GM18858 (cell line): ENCODE data around the gene SP1.
"Not testable (repeated sequence)": the region's sequence is repeated elsewhere in the genome, so short reads cannot be mapped to it uniquely, and the experiment has no call there.

Source experiments
- ATAC-seq: cut with Tn5 transposase; IDR thresholded peaks from one replicate; pipeline ENCODE4 v1.9.1; 2021; ENCODE audit not compliant: unreplicated experiment

Gene SP1

GRCh38 chr12:53358836-53359419 lies 21.0 kb upstream of the SP1 start:
- ATAC-seq = no peak

DNA sequence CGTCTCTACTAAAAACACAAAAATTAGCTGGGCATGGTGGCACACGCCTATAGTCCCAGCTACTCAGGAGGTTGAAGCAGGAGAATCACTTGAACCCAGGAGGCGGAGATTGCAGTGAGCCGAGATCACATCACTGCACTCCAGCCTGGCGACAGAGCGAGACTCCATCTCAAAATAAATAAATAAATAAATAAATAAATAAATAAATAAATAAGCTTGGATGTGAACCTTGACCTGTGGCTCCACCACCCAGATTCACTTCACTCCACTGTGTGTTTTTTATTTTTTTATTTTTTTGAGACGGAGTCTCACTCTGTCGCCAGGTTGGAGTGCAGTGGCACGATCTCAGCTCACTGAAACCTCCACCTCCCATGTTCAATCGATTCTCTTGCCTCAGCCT lies 18.3 kb upstream of the SP1 start:
- not testable (repeated sequence) for ATAC-seq

DNA sequence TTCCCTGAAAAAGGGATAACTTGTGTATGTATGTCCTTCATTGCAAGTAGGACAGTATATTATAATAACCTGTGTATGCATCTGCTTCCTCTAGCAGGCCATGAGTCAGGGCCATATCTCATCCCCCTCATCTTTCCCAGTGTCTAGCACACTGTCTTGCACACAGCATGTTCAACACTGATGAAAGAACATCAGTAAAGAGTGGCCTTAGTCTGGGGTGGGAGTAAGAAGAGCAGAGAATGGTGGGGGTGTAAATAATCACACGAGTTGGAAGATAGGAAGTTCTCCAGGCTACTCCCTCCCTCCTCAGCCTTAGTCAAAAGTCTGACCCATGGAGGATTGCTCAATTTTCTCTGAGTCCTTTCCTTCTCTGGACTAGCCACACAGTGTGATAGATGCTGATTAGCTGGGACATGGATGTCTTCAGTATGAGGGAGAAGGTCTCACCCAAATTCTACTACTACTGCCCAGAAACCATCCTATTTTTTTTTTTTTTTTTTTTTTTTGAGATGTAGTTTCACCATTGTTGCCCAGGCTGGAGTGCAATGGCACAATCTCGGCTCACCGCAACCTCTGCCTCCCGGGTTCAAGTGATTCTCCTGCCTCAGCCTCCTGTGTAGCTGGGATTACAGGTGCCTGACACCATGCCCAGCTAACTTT lies 14.6 kb upstream of the SP1 start:
- no peak for ATAC-seq

GRCh38 chr12:53373554-53374133 lies 6.3 kb upstream of the SP1 start:
- ATAC-seq = not testable (repeated sequence)

DNA sequence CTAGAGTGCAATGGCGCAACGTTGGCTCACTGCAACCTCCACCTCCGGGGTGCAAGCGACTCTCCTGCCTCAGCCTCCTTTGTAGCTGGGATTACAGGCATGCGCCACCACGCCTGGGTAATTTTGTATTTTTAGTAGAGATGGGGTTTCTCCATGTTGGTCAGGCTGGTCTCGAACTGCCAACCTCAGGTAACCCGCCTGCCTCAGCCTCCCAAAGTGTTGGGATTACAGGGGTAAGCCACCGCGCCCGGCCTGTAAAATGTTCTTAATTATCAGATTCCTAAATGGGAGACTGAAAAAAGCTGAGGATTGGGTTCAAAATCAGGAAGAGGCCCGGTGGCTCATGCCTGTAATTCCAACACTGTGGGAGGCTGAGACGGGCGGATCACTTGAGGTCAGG lies 5.7 kb upstream of the SP1 start:
- ATAC-seq = not testable (repeated sequence)

- no peak for ATAC-seq
Measured at GRCh38 chr12:53376747-53377146, 3.2 kb upstream of the SP1 start.

GRCh38 chr12:53378222-53378621 lies 1.8 kb upstream of the SP1 start:
- no peak for ATAC-seq

GRCh38 chr12:53378724-53379388 lies 1.1 kb upstream of the SP1 start:
- no peak for ATAC-seq

GRCh38 chr12:53379389-53380103 lies 430 bp upstream of the SP1 start:
- peak; percentile 61 for ATAC-seq

GRCh38 chr12:53380794-53381730 lies 1.1 kb downstream of the SP1 start:
- no peak for ATAC-seq

DNA sequence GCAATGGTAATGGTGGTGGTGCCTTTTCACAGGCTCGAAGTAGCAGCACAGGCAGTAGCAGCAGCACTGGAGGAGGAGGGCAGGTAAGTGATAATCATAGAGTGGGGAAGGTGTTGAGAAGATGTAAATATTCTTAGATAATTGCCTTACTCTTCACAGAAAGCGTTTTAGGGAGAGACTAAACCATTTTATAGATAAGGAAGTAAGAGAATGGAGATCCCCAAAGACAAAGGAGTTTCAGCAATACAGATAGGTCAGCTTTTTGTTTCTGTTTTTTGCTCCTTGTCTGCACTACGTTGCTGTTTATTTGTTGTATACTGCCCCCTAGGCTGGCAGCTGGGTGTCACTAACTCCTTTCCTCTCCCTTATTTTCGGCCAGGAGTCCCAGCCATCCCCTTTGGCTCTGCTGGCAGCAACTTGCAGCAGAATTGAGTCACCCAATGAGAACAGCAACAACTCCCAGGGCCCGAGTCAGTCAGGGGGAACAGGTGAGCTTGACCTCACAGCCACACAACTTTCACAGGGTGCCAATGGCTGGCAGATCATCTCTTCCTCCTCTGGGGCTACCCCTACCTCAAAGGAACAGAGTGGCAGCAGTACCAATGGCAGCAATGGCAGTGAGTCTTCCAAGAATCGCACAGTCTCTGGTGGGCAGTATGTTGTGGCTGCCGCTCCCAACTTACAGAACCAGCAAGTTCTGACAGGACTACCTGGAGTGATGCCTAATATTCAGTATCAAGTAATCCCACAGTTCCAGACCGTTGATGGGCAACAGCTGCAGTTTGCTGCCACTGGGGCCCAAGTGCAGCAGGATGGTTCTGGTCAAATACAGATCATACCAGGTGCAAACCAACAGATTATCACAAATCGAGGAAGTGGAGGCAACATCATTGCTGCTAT lies 2.0 kb downstream of the SP1 start:
- no peak for ATAC-seq

DNA sequence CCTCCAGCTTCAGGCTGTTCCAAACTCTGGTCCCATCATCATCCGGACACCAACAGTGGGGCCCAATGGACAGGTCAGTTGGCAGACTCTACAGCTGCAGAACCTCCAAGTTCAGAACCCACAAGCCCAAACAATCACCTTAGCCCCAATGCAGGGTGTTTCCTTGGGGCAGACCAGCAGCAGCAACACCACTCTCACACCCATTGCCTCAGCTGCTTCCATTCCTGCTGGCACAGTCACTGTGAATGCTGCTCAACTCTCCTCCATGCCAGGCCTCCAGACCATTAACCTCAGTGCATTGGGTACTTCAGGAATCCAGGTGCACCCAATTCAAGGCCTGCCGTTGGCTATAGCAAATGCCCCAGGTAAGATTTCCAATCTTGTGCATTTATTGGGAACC lies 3.3 kb downstream of the SP1 start:
- ATAC-seq = no peak

DNA sequence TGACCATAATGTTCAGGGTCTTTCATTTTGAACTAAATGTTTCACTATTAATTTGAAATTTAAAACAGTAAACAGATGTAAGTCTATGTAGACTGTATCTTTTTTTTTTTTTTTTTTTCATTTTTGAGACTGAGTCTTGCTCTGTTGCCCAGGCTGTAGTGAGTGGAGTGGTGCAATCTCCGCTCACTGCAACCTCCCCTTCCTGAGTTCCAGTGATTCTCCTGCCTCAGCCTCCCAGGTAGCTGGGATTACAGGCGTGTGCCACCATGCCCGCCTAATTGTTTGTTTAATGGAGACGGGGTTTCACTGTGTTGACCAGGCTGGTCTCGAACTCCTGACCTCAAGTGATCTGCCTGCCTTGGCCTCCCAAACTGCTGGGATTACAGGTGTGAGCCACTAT lies 6.4 kb downstream of the SP1 start:
- ATAC-seq = not testable (repeated sequence)

DNA sequence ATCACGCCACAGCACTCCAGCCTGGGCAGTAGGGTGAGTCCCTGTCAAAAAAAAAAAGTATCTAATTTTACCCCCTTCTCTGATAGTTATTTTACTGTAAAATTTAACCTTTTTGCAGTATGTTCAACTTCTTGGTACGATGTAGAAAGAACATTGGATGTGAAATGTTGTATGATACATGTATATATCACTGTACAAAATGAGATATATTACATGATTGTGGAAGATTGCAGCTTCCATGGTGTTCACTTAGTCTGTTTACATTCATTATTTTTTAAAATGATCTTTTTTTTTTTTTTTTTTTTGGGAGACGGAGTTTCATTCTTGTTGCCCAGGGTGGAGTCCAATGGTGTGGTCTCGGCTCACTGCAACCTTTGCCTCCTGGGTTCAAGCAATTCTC lies 9.0 kb downstream of the SP1 start:
- ATAC-seq = no peak

GRCh38 chr12:53389702-53390101 lies 9.7 kb downstream of the SP1 start:
- ATAC-seq = no peak

- ATAC-seq = no peak
Measured at GRCh38 chr12:53391724-53392123, 11.7 kb downstream of the SP1 start.

GRCh38 chr12:53399896-53400295 lies 19.9 kb downstream of the SP1 start:
- no peak for ATAC-seq

DNA sequence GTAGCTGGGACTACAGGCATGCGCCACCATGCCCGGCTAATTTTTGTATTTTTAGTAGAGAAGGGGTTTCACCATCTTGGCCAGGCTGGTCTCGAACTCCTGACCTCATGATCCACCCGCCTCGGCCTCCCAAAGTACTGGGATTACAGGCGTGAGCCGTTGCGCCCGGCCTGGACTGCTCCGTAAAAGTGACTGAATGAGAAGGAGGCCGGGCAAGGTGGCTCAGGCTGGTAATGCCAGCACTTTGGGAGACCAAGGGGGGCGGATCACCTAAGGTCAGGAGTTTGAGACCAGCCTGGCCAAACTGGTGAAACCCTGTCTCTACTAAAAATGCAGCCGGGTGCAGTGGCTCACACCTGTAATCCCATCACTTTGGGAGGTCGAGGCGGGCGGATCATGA lies 22.4 kb downstream of the SP1 start:
- not testable (repeated sequence) for ATAC-seq

DNA sequence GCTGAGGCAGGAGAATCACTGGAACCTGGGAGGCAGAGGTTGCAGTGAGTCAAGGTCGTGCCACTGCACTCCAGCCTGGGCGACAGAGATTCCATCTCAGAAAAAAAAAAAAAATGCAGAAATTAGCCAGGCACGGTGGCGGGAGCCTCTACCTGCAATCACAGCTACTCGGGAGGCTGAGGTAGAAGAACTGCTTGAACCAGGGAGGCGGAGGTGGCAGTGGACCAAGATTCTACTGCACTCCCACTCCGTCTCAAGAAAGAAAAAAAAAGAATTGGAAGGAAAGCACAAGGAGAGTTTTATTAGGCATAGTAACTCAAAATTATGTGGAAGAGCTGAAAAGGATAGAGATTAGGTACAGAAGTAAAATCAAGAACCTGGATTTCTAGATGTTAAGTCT lies 22.9 kb downstream of the SP1 start:
- no peak for ATAC-seq
